NCI-H1436 (cell line): Measurements from ENCODE around the gene BACH1.
A peak's percentile ranks its signal among the peaks of the same experiment; 100 is the strongest.
"Not testable (repeated sequence)": the region's sequence is repeated elsewhere in the genome, so short reads cannot be mapped to it uniquely, and the experiment has no call there.

Source experiments
- DNase-seq: peaks from one replicate; lab custom pipeline; 2025; lab: John Stamatoyannopoulos, UW

The BACH1 gene

DNA sequence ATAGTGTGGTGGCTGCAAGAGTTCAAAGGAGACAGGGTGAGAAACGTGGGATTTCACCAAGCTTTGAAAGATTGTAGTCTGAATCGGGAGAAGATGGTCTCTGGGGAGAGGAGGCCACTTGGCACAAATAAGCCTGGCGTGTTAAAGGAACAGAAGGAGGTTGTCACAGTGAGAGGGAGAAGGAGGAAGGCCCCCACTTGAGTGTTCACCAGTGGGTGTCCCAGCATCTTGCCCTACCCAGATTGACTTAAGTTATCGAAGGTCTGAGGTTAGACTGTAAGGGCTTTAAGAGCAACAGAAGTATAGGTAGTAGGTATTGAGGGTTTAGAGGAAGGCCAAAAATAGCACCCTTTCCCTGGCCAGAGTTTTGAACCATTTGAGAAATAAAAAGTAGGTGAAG is 48.0 kb downstream of the BACH1 start:
- no peak for DNase-seq

DNA sequence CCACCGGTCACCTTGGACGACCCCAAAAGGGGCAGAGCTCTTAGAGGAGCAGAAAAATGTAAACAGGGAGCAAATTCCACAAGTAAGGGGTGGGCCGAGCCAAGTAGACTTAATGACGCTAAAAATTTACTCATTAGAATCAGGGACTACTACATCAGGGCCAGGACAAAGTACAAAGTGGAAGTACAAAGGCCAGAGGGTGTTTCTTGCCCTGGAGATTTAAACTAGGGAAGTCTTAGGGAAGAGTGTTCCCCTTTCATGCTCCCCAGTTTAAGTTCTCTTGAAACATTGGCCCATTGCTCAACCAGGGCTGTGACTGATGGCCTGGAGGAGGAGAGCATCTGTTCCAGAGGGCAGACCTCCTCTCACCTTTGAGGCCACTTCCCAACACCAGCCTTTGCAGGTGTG is 48.6 kb downstream of the BACH1 start:
- DNase-seq: no peak

DNA sequence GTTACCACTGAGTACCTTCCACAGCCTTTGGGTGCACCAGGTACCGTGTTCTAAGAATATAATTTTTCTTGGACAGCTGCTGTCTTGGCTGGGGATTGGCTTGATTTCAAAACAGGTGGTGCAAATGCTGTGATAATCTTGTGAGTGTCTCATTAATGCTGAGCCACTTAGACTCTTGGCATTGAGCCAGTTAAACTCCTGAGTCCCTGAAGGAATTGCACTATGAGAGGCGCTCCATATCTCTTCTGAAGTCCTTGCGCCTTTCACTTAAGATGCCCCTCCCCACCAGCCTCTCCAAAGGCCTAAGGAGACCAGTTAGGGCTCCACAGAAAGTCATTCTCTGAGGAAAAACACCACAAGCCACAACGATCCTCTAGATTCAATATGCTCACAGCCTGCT is 51.0 kb downstream of the BACH1 start:
- peak; percentile 3 for DNase-seq

DNA sequence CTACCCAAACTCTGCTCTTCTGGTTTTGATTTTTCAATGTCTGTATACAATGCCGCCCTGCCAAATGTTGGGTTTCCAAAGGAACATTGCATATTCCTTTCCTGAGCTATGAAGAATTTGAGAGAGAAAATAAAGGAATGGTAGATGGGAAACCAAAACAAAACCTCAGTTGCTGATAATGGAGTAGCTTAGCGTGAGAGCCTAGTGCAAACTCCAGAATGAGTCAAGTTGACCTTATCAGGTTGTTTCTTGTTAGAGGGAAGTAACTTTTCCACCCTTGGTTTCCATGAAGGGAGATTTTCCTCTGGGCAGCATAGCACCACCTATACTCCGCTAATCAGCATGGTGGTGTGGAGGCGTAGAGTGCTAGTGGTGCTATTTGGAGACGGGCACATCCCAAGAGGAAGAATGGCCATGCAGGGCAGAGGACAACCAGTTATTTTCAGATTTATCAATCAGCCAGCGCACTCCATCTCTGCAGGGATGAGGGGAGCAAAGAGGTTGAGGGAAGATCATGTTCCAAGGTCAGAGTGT is 51.6 kb downstream of the BACH1 start:
- no peak for DNase-seq

DNA sequence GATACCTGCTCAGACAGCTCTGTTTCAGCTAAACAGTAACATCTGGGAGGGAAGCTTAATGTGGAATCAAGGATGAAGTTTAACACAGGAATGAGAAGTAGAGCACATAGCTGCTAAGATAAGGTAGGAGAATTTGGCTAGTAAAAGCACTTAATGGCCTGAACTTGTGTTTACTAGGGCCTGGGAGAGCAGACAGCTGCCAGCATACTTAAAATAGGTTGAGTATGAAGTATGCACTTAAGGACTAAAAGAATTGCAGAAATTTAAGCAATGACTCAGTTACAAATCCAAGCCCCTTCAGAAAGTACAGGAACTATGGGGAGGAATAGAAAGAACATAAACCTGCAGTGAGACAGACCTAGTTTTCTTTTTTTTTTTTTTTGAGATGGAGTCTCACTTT is 53.0 kb downstream of the BACH1 start:
- DNase-seq: no peak

GRCh38 chr21:29355043-29355710 is 56.5 kb downstream of the BACH1 start:
- not testable (repeated sequence) for DNase-seq

DNA sequence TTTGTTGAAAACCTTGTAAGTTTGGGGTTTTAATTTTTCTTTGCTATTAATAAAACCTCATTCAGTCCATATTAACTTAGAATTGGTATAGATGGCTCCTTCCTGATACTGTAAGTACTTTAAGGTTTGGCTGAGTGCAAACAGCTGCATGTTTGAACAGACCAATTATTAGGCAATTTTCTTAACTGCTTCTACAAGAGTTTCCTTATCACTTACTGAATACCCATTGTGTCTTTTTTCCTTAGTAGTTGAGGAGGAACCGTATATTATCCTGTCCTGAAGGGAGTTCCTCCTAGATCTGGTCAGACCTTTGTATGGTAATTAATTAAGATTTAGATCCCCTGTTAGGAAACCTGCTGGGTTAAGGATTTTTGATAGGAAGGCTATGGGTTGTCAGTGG is 57.6 kb downstream of the BACH1 start:
- DNase-seq: not testable (repeated sequence)

DNA sequence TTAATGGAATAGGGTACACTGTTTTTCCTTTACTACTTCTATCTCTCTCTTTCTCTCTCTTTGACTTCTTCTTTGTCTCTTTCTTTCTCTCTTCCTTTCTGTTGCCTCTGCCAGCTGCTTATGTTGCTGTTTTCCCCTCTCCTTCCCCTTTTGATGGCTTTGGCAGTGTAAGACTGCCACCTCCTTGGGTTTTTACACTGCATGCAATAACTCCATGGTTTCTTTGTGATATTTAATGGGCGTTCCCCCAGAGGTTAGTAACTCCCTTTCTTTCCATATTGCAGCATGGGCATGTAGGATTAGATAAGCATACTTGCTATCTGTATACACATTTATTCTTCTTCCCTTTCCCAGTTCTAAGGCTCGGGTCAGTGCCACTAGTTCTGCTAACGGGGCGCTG is 58.1 kb downstream of the BACH1 start:
- not testable (repeated sequence) for DNase-seq

DNA sequence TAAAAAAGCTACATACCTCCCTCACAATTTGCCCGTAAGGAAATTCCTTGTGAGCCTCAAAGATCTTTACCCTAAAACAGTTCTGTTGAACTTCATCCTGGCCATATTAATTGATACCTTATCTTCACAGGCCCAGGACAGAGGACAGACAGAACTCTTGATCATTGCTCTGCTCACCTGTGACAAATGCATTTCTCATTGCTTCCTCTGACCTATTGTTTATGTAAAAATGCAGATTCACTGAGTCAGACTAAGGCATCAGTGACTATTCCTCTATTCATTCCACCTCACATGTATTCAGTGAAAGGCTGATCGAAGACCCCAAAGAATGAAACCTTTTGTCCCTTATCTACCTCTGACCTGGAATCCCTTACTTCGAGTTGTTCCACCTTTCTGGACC is 61.0 kb downstream of the BACH1 start:
- no peak for DNase-seq

GRCh38 chr21:29360799-29361765 is 62.4 kb downstream of the BACH1 start:
- no peak for DNase-seq

GRCh38 chr21:29362758-29363157 is 64.0 kb downstream of the BACH1 start:
- no peak for DNase-seq

- no peak for DNase-seq
These were observed 67.0 kb downstream of the BACH1 start for GRCh38 chr21:29365661-29366265.

GRCh38 chr21:29366532-29366931 is 67.8 kb downstream of the BACH1 start:
- DNase-seq: no peak

- DNase-seq: no peak
These were observed 68.6 kb downstream of the BACH1 start for GRCh38 chr21:29367335-29367734.

DNA sequence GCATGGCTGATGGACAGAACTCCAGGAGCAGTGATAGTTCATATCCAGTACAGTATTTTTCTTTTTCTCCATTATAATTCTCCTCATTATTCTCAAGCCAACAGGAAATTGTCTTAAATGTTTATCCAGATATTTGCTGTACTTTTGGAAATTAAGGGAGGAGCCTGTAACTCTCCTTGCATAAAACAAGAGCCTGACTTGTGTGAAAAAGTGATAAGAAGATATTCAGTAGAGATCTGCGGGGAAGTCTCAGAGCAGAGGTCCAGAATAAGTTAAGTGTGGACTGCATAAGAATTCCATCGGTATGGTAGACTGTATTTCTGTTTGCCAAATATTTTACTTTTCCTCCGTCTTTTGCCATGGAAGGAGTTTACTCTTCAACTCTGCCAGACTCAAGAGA is 70.2 kb downstream of the BACH1 start:
- no peak for DNase-seq

DNA sequence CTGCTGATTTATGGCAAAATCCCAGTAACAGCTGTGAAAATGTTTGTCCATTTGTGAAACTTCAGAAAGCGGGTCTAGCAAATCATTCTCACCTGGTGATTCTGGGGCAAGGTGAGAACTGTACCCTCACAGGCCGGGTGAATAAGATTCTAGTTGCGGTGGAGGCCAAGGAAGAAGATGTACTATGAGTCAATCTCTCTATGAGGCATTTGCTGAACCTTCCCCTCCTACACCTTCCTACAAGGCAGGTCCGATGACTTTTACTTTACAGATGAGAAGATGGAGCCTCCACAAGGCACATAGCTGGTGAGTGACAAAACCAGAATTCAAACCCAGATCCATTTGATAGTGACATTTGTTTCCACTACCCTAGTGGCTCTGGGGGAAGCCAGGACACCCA is 72.7 kb downstream of the BACH1 start:
- no peak for DNase-seq

DNA sequence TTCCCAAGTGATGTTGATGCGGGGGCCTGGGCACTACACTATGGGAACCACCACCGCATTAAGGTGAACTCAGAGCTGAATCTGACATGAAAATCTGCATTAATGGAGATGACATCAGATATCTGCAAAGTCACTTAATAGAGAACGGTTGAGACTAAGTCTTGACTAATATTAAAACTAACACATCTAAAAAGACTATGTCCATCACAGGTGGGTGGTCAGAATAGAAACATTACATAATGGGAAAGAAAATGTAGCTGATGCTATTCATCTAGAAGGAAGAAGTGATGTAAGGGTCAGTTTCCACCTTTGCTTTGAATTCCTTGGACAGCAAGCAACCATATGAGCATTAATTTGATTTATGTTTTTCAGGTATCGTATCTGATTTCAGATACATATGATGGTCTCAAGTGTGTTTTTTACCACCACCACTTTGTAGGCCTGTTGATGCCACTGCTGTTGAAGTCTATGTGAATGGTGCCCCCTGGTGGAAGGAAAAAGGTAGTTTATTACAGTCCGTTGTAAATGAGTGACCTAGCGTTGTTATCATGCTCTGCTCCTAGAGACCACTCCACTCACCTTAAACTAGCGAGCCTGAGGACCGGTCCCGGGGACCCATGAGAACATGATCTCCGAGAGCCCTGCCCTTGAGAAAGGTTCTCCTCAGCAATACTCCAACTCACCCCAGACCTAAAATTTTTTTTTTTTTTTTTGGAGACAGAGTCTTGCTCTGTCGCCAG is 73.5 kb downstream of the BACH1 start:
- peak; percentile 64 for DNase-seq

DNA sequence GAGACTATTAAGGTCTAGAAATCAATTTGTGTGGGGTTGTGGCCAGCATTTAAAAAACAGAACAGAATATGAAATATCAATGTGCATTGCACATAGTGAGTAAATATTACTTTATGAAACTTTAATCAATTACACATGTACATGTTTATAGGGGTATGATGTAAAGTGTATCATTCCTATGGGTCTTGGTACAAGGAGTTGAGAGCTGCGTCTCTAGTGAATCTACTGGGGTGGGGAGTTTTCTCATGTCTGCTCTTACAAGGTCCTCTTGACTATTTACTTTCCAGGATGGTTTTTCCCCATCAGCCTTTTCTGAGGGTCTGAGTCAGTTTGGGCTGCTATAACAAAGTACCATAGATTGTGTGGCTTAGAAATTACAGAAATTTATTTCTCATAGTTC is 75.8 kb downstream of the BACH1 start:
- DNase-seq: no peak

- DNase-seq: peak; percentile 12
These were observed 77.8 kb downstream of the BACH1 start for GRCh38 chr21:29376556-29376955.

DNA sequence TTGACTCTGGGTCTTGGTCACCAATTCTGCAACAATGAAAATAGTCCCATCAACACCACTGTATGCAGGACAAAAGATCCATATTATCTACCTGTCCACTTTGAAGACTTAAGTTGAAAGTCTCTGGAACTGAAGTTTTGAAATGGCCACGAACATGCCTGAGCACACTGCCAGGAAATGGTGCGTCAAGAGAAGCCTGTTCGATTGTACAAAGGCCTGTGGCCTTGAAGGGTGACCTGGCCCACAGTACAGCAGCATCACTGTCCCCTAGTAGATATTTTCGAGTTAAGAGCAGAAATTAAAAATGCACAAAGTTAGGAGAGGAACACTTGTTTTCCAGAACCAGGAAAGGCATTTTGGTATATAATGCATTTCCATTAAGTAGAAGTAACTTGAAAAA is 78.5 kb downstream of the BACH1 start:
- no peak for DNase-seq

GRCh38 chr21:29378832-29379231 is 80.1 kb downstream of the BACH1 start:
- DNase-seq: no peak

DNA sequence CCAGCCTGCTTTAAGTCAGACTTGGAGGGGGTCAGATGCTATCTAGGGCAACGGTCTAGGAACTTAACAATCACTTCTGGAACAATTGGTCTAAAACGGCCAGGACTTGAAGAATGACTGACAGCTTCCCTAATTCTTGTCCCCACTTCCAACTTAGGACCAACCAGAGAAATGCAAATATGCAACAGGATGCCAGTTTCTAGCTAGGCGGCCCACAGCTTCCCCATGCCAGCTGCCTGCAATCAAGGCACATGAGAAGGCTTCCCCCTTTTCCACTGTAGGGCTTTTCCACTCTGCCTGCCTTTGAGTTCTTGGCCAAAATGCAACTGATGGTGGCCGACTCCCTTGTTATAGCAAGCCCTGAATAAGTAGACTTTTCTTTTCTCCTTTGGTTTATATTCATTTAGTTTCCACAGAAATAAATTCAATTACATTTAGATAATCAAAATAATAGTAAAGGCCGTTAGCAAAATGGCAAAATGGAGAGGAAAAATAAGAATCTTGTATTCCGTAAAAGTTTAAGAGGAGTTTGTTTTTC is 80.9 kb downstream of the BACH1 start:
- no peak for DNase-seq
